GM19351 (cell line): Measurements from ENCODE around the gene ADGRG1.
"Not testable (repeated sequence)": the region's sequence is repeated elsewhere in the genome, so short reads cannot be mapped to it uniquely, and the experiment has no call there.

Experiments
- ATAC-seq: cut with Tn5 transposase; IDR thresholded peaks from one replicate; pipeline ENCODE4 v1.9.1; 2021; ENCODE audit warnings: mild to moderate bottlenecking, moderate library complexity; ENCODE audit not compliant: unreplicated experiment

ADGRG1 gene

GRCh38 chr16:57695680-57696069 lies 67.2 kb downstream of the ADGRG1 start:
- ATAC-seq: no peak

GRCh38 chr16:57696240-57696639 lies 67.8 kb downstream of the ADGRG1 start:
- no peak for ATAC-seq

GRCh38 chr16:57697896-57698537 lies 69.6 kb downstream of the ADGRG1 start:
- no peak for ATAC-seq

GRCh38 chr16:57698812-57699405 lies 70.5 kb downstream of the ADGRG1 start:
- ATAC-seq: no peak

GRCh38 chr16:57699481-57699880 lies 71.1 kb downstream of the ADGRG1 start:
- no peak for ATAC-seq

- no peak for ATAC-seq
Observed at GRCh38 chr16:57699899-57700298, 71.5 kb downstream of the ADGRG1 start.

GRCh38 chr16:57700781-57701551 lies 72.5 kb downstream of the ADGRG1 start:
- ATAC-seq: no peak

- ATAC-seq: no peak
Observed at GRCh38 chr16:57701759-57702371, 73.4 kb downstream of the ADGRG1 start.

- no peak for ATAC-seq
Observed at GRCh38 chr16:57703416-57704010, 75.1 kb downstream of the ADGRG1 start.

- no peak for ATAC-seq
Observed at GRCh38 chr16:57704011-57704904, 75.8 kb downstream of the ADGRG1 start.

GRCh38 chr16:57704905-57705852 lies 76.7 kb downstream of the ADGRG1 start:
- no peak for ATAC-seq

- ATAC-seq: no peak
Observed at GRCh38 chr16:57706717-57707116, 78.3 kb downstream of the ADGRG1 start.

- no peak for ATAC-seq
Observed at GRCh38 chr16:57707331-57707730, 78.9 kb downstream of the ADGRG1 start.

- ATAC-seq: no peak
Observed at GRCh38 chr16:57708168-57708567, 79.7 kb downstream of the ADGRG1 start.

GRCh38 chr16:57709663-57710062 lies 81.2 kb downstream of the ADGRG1 start:
- no peak for ATAC-seq

- no peak for ATAC-seq
Observed at GRCh38 chr16:57711346-57711745, 82.9 kb downstream of the ADGRG1 start.

GRCh38 chr16:57711993-57712392 lies 83.6 kb downstream of the ADGRG1 start:
- ATAC-seq: no peak

- ATAC-seq: not testable (repeated sequence)
Observed at GRCh38 chr16:57712569-57712968, 84.1 kb downstream of the ADGRG1 start.

GRCh38 chr16:57713596-57713995 lies 85.2 kb downstream of the ADGRG1 start:
- ATAC-seq: no peak
